Naive thymus-derived CD4-positive, alpha-beta T cell (primary cell): ENCODE data around the gene CACNA1G. TPM values are rescaled to one million over a fixed set of nuclear protein-coding genes. Genes with fewer than 3 reads are reported as not detected.
A peak's percentile ranks its signal among the peaks of the same experiment; 100 is the strongest.

Experiments used
- ATAC-seq: fragments of 150-1000 bp; cut with Tn5 transposase; 2 replicates; pipeline ENCODE4 v1.10.0; 2021; ENCODE audit warnings: mild to moderate bottlenecking, moderate library complexity
- CTCF ChIA-PET: fragments of 350-600 bp; sonication (Branson Sonifier 250); formaldehyde crosslinking; loops from one replicate; lab custom pipeline; 2021; ENCODE audit warnings: antibody characterized with exemption; lab: Charles Lee
- POLR2A ChIA-PET: fragments of 350-600 bp; sonication (Branson Sonifier 250); formaldehyde crosslinking; loops from one replicate; lab custom pipeline; 2021; ENCODE audit warnings: antibody characterized with exemption, inconsistent platforms; lab: Charles Lee
- DNase-seq, 9 donors: peaks; one replicate each; pipeline versions ENCODE4 v3.0.0 to v3.0.0-alpha.2; 2020 to 2022; ENCODE audit warnings: mixed read lengths in 1 of 9
- H3K27ac ChIP-seq: one replicate; pipeline ENCODE4 v1.7.0; 2013; ENCODE audit warnings: mild to moderate bottlenecking, low read depth, low read length, moderate library complexity
- H3K27me3 ChIP-seq, 2 donors: one replicate each; pipeline ENCODE4 v1.7.0; 2013; ENCODE audit warnings: low read length in 2 of 2, mild to moderate bottlenecking in 2 of 2, moderate library complexity in 2 of 2; ENCODE audit not compliant: control insufficient read depth in 2 of 2, insufficient read depth in 2 of 2
- H3K36me3 ChIP-seq, 3 experiments: 1 replicate in 2 of 3; 2 replicates in 1 of 3; pipeline ENCODE4 v1.7.0; 2013; ENCODE audit warnings: low read length in 3 of 3, mild to moderate bottlenecking in 3 of 3, moderate library complexity in 1 of 3; ENCODE audit not compliant: insufficient read depth in 3 of 3, control insufficient read depth in 2 of 3
- H3K4me1 ChIP-seq, 2 donors: one replicate each; pipeline ENCODE4 v1.7.0; 2013; ENCODE audit warnings: low read length in 2 of 2, mild to moderate bottlenecking in 2 of 2, moderate library complexity in 1 of 2; ENCODE audit not compliant: control insufficient read depth in 2 of 2, insufficient read depth in 2 of 2
- H3K4me3 ChIP-seq: 2 replicates; pipeline ENCODE4 v1.7.0; 2013; ENCODE audit warnings: mild to moderate bottlenecking, low read length
- H3K9me3 ChIP-seq, 3 experiments: 1 replicate in 2 of 3; 2 replicates in 1 of 3; pipeline ENCODE4 v1.7.0; 2013; ENCODE audit warnings: low read length in 3 of 3; ENCODE audit not compliant: control insufficient read depth in 2 of 3
- H3K27ac Mint-ChIP-seq, 9 donors: one replicate each; pipeline ENCODE4 v1.8.0; 2020 to 2022; ENCODE audit warnings: mixed read lengths in 9 of 9, mild to moderate bottlenecking in 8 of 9, moderate library complexity in 5 of 9, inconsistent platforms in 2 of 9
- H3K27me3 Mint-ChIP-seq, 5 donors: one replicate each; pipeline ENCODE4 v1.8.0; 2021 to 2022; ENCODE audit warnings: mixed read lengths in 5 of 5, mild to moderate bottlenecking in 1 of 5
- H3K36me3 Mint-ChIP-seq, 5 donors: one replicate each; pipeline ENCODE4 v1.8.0; 2020 to 2022; ENCODE audit warnings: mixed read lengths in 5 of 5, mild to moderate bottlenecking in 3 of 5, inconsistent platforms in 1 of 5
- H3K4me1 Mint-ChIP-seq, 7 donors: one replicate each; pipeline ENCODE4 v1.8.0; 2020 to 2022; ENCODE audit warnings: mixed read lengths in 7 of 7, mild to moderate bottlenecking in 3 of 7, inconsistent platforms in 1 of 7
- H3K4me3 Mint-ChIP-seq, 10 donors: one replicate each; pipeline ENCODE4 v1.8.0; 2020 to 2022; ENCODE audit warnings: mild to moderate bottlenecking in 10 of 10, mixed read lengths in 10 of 10, moderate library complexity in 6 of 10, inconsistent platforms in 2 of 10
- H3K9me3 Mint-ChIP-seq, 11 donors: one replicate each; pipeline ENCODE4 v1.8.0; 2020 to 2022; ENCODE audit warnings: mixed read lengths in 11 of 11, mild to moderate bottlenecking in 4 of 11, inconsistent platforms in 1 of 11, moderate library complexity in 1 of 11
- intact Hi-C, 2 donors: fragments of 100-400 bp; cut with micrococcal nuclease; formaldehyde crosslinking; loops; one replicate each; pipeline ENCODE4 v1.15.1; 2023
- polyA plus RNA-seq, 2 donors: library from polyadenylated mRNA; unstranded; fragments of 300-500 nt; fragmentation: Illumina TruSeq; gene quantifications; one replicate each; pipeline ENCODE4 v1.2.3, GENCODE V29; 2021
- total RNA-seq, 6 experiments: library from RNA in 5 of 6; stranded (reverse) in 5 of 6; gene quantifications; 1 replicate in 5 of 6; 2 replicates in 1 of 6; pipeline ENCODE4 v1.2.3 and lab custom pipeline; 2021 to 2026

Gene CACNA1G
- total and polyA plus RNA-seq, 7 experiments from 2014 or later = not detected

GRCh38 chr17:50633683-50634082 is 73.2 kb downstream of the CACNA1G start:
- peaks cover 0 to 10% (median 4%) of the 10 kb centered on the region in 7 donors for H3K4me1 Mint-ChIP-seq
- no peak overlapping the region for H3K4me3 ChIP-seq
- H3K36me3 Mint-ChIP-seq = peaks cover 0 to 3% (median 0%) of the 10 kb centered on the region in 5 donors
- H3K27ac ChIP-seq = no peak overlapping the region
- peaks cover 70 to 85% (median 74%) of the 10 kb centered on the region in 5 donors for H3K27me3 Mint-ChIP-seq
- no peak for DNase-seq
- no peaks in the 10 kb centered on the region for H3K9me3 ChIP-seq
- ChIA-PET POLR2A (no interaction called here), CTCF (interaction anchor here (0.7 kb wide), 1 partner anchor 51 kb away, joined by 3 read pairs; no protein-coding TSS in a partner anchor)
- intact Hi-C loops = loop anchor here in 1 of 2 donors (5.0 kb wide), 1 partner anchor 324 kb away; no protein-coding TSS in a partner anchor
- no peak for ATAC-seq
- no peaks in the 10 kb centered on the region for H3K36me3 ChIP-seq
- H3K9me3 Mint-ChIP-seq = no peaks in the 10 kb centered on the region
- no peaks in the 10 kb centered on the region for H3K4me1 ChIP-seq
- H3K27me3 ChIP-seq = peaks cover 0 to 7% of the 10 kb centered on the region in 2 donors
- H3K27ac Mint-ChIP-seq = no peak overlapping the region
- peak overlapping the region in 2 of 10 donors; percentile 23 to 54 for H3K4me3 Mint-ChIP-seq

GRCh38 chr17:50634224-50634914 is 73.9 kb downstream of the CACNA1G start, which contains the start of gene ABCC3:
Gene ABCC3 (plus strand): TSS chr17:50634881. CDS start chr17:50634937, 56 bp downstream.
- peak within 1 kb of the TSS in 3 of 10 donors; percentile 39 to 54 (median 40) for H3K4me3 Mint-ChIP-seq

GRCh38 chr17:50634915-50635731 is 74.6 kb downstream of the CACNA1G start:
- Histone ChIP-seq H3K4me3 (no peak overlapping the region), H3K27ac (no peak overlapping the region), H3K9me3 (no peaks in the 10 kb centered on the region), H3K27me3 (peaks cover 0 to 7% of the 10 kb centered on the region in 2 donors), H3K4me1 (no peaks in the 10 kb centered on the region), H3K36me3 (no peaks in the 10 kb centered on the region)
- H3K27ac Mint-ChIP-seq = no peak overlapping the region
- intact Hi-C loops = loop anchor here in 1 of 2 donors (5.0 kb wide), 1 partner anchor 322 kb away; no protein-coding TSS in a partner anchor
- ChIA-PET CTCF (interaction anchor here (1.0 kb wide), 1 partner anchor 18 kb away, joined by 3 read pairs; no protein-coding TSS in a partner anchor), POLR2A (no interaction called here)
- peak; percentile 13 for ATAC-seq
- peaks cover 0 to 11% (median 4%) of the 10 kb centered on the region in 7 donors for H3K4me1 Mint-ChIP-seq
- H3K4me3 Mint-ChIP-seq = peak overlapping the region in 3 of 10 donors; percentile 11 to 40 (median 39)
- peaks cover 59 to 73% (median 70%) of the 10 kb centered on the region in 5 donors for H3K27me3 Mint-ChIP-seq
- no peaks in the 10 kb centered on the region for H3K9me3 Mint-ChIP-seq
- peaks cover 0 to 3% (median 0%) of the 10 kb centered on the region in 5 donors for H3K36me3 Mint-ChIP-seq
- DNase-seq = no peak

More at GRCh38 chr17:50634224-50634914, 73.9 kb downstream of the CACNA1G start, which contains the start of gene ABCC3:
- ATAC-seq (peak; percentile 40), DNase-seq (no peak)
- H3K4me3 ChIP-seq = no peak within 1 kb of the TSS
- Mint-ChIP-seq H3K27ac (no peak within 1 kb of the TSS), H3K36me3 (peaks cover 0 to 3% (median 0%) of the 10 kb centered on the region in 5 donors), H3K4me1 (peaks cover 0 to 11% (median 4%) of the 10 kb centered on the region in 7 donors), H3K27me3 (peaks cover 64 to 80% (median 71%) of the 10 kb centered on the region in 5 donors), H3K9me3 (no peaks in the 10 kb centered on the region)
- H3K27me3 ChIP-seq = peaks cover 0 to 7% of the 10 kb centered on the region in 2 donors
- ChIA-PET CTCF (no interaction called here), POLR2A (no interaction called here)
- H3K9me3 ChIP-seq = no peaks in the 10 kb centered on the region
- no peak within 1 kb of the TSS for H3K27ac ChIP-seq
- intact Hi-C loops = loop anchor here in 1 of 2 donors (5.0 kb wide), 1 partner anchor 323 kb away; no protein-coding TSS in a partner anchor
- no peaks in the 10 kb centered on the region for H3K36me3 ChIP-seq
- H3K4me1 ChIP-seq = no peaks in the 10 kb centered on the region

GRCh38 chr17:50635732-50635981 is 75.1 kb downstream of the CACNA1G start:
- peaks cover 0 to 3% (median 0%) of the 10 kb centered on the region in 5 donors for H3K36me3 Mint-ChIP-seq
- no peak for ATAC-seq
- H3K4me3 Mint-ChIP-seq = no peak overlapping the region
- H3K27me3 ChIP-seq = peaks cover 0 to 4% of the 10 kb centered on the region in 2 donors
- no peak overlapping the region for H3K27ac Mint-ChIP-seq
- no peaks in the 10 kb centered on the region for H3K36me3 ChIP-seq
- H3K4me3 ChIP-seq = no peak overlapping the region
- no peak overlapping the region for H3K27ac ChIP-seq
- ChIA-PET POLR2A (no interaction called here), CTCF (interaction anchor here (1.0 kb wide), 1 partner anchor 19 kb away, joined by 3 read pairs; no protein-coding TSS in a partner anchor)
- peaks cover 0 to 9% (median 4%) of the 10 kb centered on the region in 7 donors for H3K4me1 Mint-ChIP-seq
- H3K4me1 ChIP-seq = no peaks in the 10 kb centered on the region
- H3K27me3 Mint-ChIP-seq = peaks cover 54 to 68% (median 65%) of the 10 kb centered on the region in 5 donors
- H3K9me3 ChIP-seq = no peaks in the 10 kb centered on the region
- no peak for DNase-seq
- intact Hi-C loops = no loop called here
- no peaks in the 10 kb centered on the region for H3K9me3 Mint-ChIP-seq

GRCh38 chr17:50635982-50636803 is 75.7 kb downstream of the CACNA1G start:
- H3K27me3 Mint-ChIP-seq = peaks cover 52 to 67% (median 65%) of the 10 kb centered on the region in 5 donors

GRCh38 chr17:50636804-50637195 is 76.3 kb downstream of the CACNA1G start:
- ChIA-PET POLR2A (no interaction called here), CTCF (interaction anchor here (1.2 kb wide), 1 partner anchor 61 kb away, joined by 3 read pairs; no protein-coding TSS in a partner anchor)
- no peaks in the 10 kb centered on the region for H3K36me3 ChIP-seq
- no peak overlapping the region for H3K27ac Mint-ChIP-seq
- intact Hi-C loops = no loop called here
- no peaks in the 10 kb centered on the region for H3K9me3 Mint-ChIP-seq
- H3K27me3 ChIP-seq = no peaks in the 10 kb centered on the region
- no peaks in the 10 kb centered on the region for H3K4me1 ChIP-seq
- ATAC-seq = no peak
- H3K27me3 Mint-ChIP-seq = peaks cover 46 to 65% (median 60%) of the 10 kb centered on the region in 5 donors
- no peak overlapping the region for H3K4me3 Mint-ChIP-seq
- H3K4me1 Mint-ChIP-seq = peaks cover 0 to 9% (median 4%) of the 10 kb centered on the region in 7 donors
- DNase-seq = no peak
- no peak overlapping the region for H3K4me3 ChIP-seq
- H3K27ac ChIP-seq = no peak overlapping the region
- H3K36me3 Mint-ChIP-seq = peaks cover 0 to 3% (median 0%) of the 10 kb centered on the region in 5 donors
- H3K9me3 ChIP-seq = no peaks in the 10 kb centered on the region

More at GRCh38 chr17:50635982-50636803, 75.7 kb downstream of the CACNA1G start:
- Mint-ChIP-seq H3K36me3 (peaks cover 0 to 3% (median 0%) of the 10 kb centered on the region in 5 donors), H3K9me3 (no peaks in the 10 kb centered on the region), H3K27ac (no peak overlapping the region), H3K4me1 (peaks cover 0 to 9% (median 4%) of the 10 kb centered on the region in 7 donors), H3K4me3 (no peak overlapping the region)
- ATAC-seq (no peak), DNase-seq (no peak)
- no peaks in the 10 kb centered on the region for H3K36me3 ChIP-seq
- no peak overlapping the region for H3K27ac ChIP-seq
- POLR2A ChIA-PET = no interaction called here
- intact Hi-C loops = no loop called here
- no peaks in the 10 kb centered on the region for H3K9me3 ChIP-seq
- no peak overlapping the region for H3K4me3 ChIP-seq
- CTCF ChIA-PET = interaction anchor here (1.0 to 1.2 kb wide), 2 partner anchors 19 to 61 kb away, joined by 3 read pairs; no protein-coding TSS in a partner anchor
- H3K27me3 ChIP-seq = no peaks in the 10 kb centered on the region
- H3K4me1 ChIP-seq = no peaks in the 10 kb centered on the region
